Lower lobe of right lung (tissue), 2 donors: Measurements from ENCODE around the gene ALOX15B. TPM values are rescaled to one million over a fixed set of nuclear protein-coding genes. Genes with fewer than 3 reads are reported as not detected.

Source experiments
- ATAC-seq, 2 donors: fragments of 200-7000 bp; cut with Tn5 transposase; one replicate each; pipeline ENCODE4 v1.9.1; 2020 to 2022; ENCODE audit warnings: mild to moderate bottlenecking in 2 of 2, moderate library complexity in 2 of 2
- DNase-seq: peaks from one replicate; pipeline ENCODE4 v3.0.0-alpha.2; 2020
- H3K27ac ChIP-seq: fragments of 200-600 bp; one replicate; pipeline ENCODE4 v1.8.0; 2022
- H3K27me3 ChIP-seq: fragments of 200-600 bp; one replicate; pipeline ENCODE4 v1.8.0; 2022; ENCODE audit warnings: low read depth
- H3K36me3 ChIP-seq: fragments of 200-600 bp; one replicate; pipeline ENCODE4 v1.8.0; 2022; ENCODE audit warnings: mild to moderate bottlenecking
- H3K4me1 ChIP-seq: fragments of 200-600 bp; one replicate; pipeline ENCODE4 v1.8.0; 2022
- H3K4me3 ChIP-seq: fragments of 200-600 bp; one replicate; pipeline ENCODE4 v1.8.0; 2022; ENCODE audit warnings: mild to moderate bottlenecking
- H3K9me3 ChIP-seq: fragments of 200-600 bp; one replicate; pipeline ENCODE4 v1.8.0; 2022
- CTCF ChIP-seq: fragments of 200-600 bp; IDR thresholded peaks from one replicate; pipeline ENCODE4 v1.8.0; 2022; ENCODE audit warnings: antibody characterized with exemption, mild to moderate bottlenecking
- intact Hi-C: fragments of 100-400 bp; cut with DNase I; formaldehyde crosslinking; loops from one replicate; pipeline ENCODE4 v1.11.0; 2022
- total RNA-seq: library from RNA; stranded (reverse); fragmentation: NEBNext Ultra II Directional; extraction: Animal tissue kit (Norgen Biotek cat#: 25700); gene quantifications from one replicate; pipeline ENCODE4 v1.2.1, GENCODE V29; 2021
- donor health status: DM: no; HTN: yes; CAD: no; lungs with severe emphysema.

ALOX15B gene
- total RNA-seq, 1 donor from 2014 or later, result 53.5 TPM

- H3K4me3 ChIP-seq, result peak overlapping the region; percentile 26
- ATAC-seq (no peak), DNase-seq (no peak)
- H3K4me1 ChIP-seq, result peaks cover 18% of the 10 kb centered on the region
- no peak overlapping the region for H3K27ac ChIP-seq
- no peaks in the 10 kb centered on the region for H3K9me3 ChIP-seq
- H3K27me3 ChIP-seq, result peaks cover 46% of the 10 kb centered on the region
- no peak for TF ChIP-seq CTCF
- H3K36me3 ChIP-seq, result no peaks in the 10 kb centered on the region
- intact Hi-C loops, result no loop called here
Measured at GRCh38 chr17:8003594-8004181, 35.2 kb upstream of the ALOX15B start.

- H3K27me3 ChIP-seq, result peaks cover 44% of the 10 kb centered on the region
- ATAC-seq (peak; percentile 49 to 52), DNase-seq (no peak)
- TF ChIP-seq CTCF, result no peak
- H3K36me3 ChIP-seq, result no peaks in the 10 kb centered on the region
- intact Hi-C loops, result no loop called here
- no peaks in the 10 kb centered on the region for H3K9me3 ChIP-seq
- no peak overlapping the region for H3K27ac ChIP-seq
- H3K4me3 ChIP-seq, result no peak overlapping the region
- H3K4me1 ChIP-seq, result peaks cover 18% of the 10 kb centered on the region
Measured at GRCh38 chr17:8004899-8005298, 34.0 kb upstream of the ALOX15B start.

- H3K36me3 ChIP-seq, result no peaks in the 10 kb centered on the region
- no peaks in the 10 kb centered on the region for H3K9me3 ChIP-seq
- no peak for TF ChIP-seq CTCF
- ATAC-seq, result no peak
- peaks cover 43% of the 10 kb centered on the region for H3K27me3 ChIP-seq
- no peak overlapping the region for H3K4me3 ChIP-seq
- DNase-seq, result no peak
- H3K27ac ChIP-seq, result no peak overlapping the region
- intact Hi-C loops, result no loop called here
- peaks cover 18% of the 10 kb centered on the region for H3K4me1 ChIP-seq
Measured at GRCh38 chr17:8005357-8005756, 33.5 kb upstream of the ALOX15B start.

- H3K4me3 ChIP-seq, result no peak overlapping the region
- peaks cover 35% of the 10 kb centered on the region for H3K27me3 ChIP-seq
- H3K4me1 ChIP-seq, result peaks cover 18% of the 10 kb centered on the region
- no peak for TF ChIP-seq CTCF
- DNase-seq (no peak), ATAC-seq (no peak)
- intact Hi-C loops, result no loop called here
- H3K9me3 ChIP-seq, result no peaks in the 10 kb centered on the region
- H3K27ac ChIP-seq, result no peak overlapping the region
- no peaks in the 10 kb centered on the region for H3K36me3 ChIP-seq
Measured at GRCh38 chr17:8005967-8006730, 32.7 kb upstream of the ALOX15B start.

GRCh38 chr17:8006836-8007680 lies 31.8 kb upstream of the ALOX15B start:
- Histone ChIP-seq H3K27ac (no peak overlapping the region), H3K9me3 (no peaks in the 10 kb centered on the region), H3K4me3 (no peak overlapping the region), H3K27me3 (peaks cover 29% of the 10 kb centered on the region), H3K36me3 (no peaks in the 10 kb centered on the region), H3K4me1 (peaks cover 18% of the 10 kb centered on the region)
- intact Hi-C loops, result no loop called here
- no peak for ATAC-seq
- TF ChIP-seq CTCF, result no peak
- DNase-seq, result no peak
